Panc1 (cell line): ENCODE results near the gene LRRC8B. TPM values are rescaled to one million over a fixed set of nuclear protein-coding genes. Genes with fewer than 3 reads are reported as not detected.

Experiments used
- ATAC-seq: fragments of 200-7000 bp; cut with Tn5 transposase; 2 replicates; pipeline ENCODE4 v1.9.1; 2020; ENCODE audit warnings: mild to moderate bottlenecking, moderate library complexity
- BruUV-seq: library from RNA; stranded (reverse); fragments of 400-500 nt; replicated peaks from 2 replicates; lab custom pipeline; 2021; lab: Mats Ljungman, UMichigan
- CTCF ChIA-PET: fragments of 300-600 bp; sonication (Branson Sonifier 250); formaldehyde crosslinking; loops from one replicate; lab custom pipeline; 2022; ENCODE audit warnings: antibody characterized with exemption; lab: Charles Lee
- POLR2A ChIA-PET: fragments of 300-600 bp; sonication (Branson Sonifier 250); formaldehyde crosslinking; loops from one replicate; lab custom pipeline; 2022; ENCODE audit warnings: antibody characterized with exemption; lab: Charles Lee
- DNase-seq: peaks from one replicate; pipeline ENCODE4 v3.0.0-alpha.2; 2010; ENCODE audit warnings: low read depth, low spot score
- H3K27ac ChIP-seq: 2 replicates; pipeline ENCODE4 v1.5.1; 2011; ENCODE audit warnings: mild to moderate bottlenecking, low read length, inconsistent platforms
- H3K27me3 ChIP-seq: fragments of 200-500 bp; sonication (Bioruptor generic); 2 replicates; pipeline ENCODE4 v1.6.0; 2014; ENCODE audit warnings: low read length, inconsistent platforms; ENCODE audit not compliant: control insufficient read depth, insufficient read depth
- H3K36me3 ChIP-seq: fragments of 200-500 bp; sonication (Bioruptor generic); 2 replicates; pipeline ENCODE4 v1.5.1; 2014; ENCODE audit warnings: inconsistent platforms, mild to moderate bottlenecking, low read length, moderate library complexity; ENCODE audit not compliant: control insufficient read depth, insufficient read depth
- H3K4me1 ChIP-seq: 2 replicates; pipeline ENCODE4 v1.5.1; 2011; ENCODE audit warnings: inconsistent platforms, mild to moderate bottlenecking, low read length, moderate library complexity; ENCODE audit not compliant: control insufficient read depth, insufficient read depth
- H3K4me3 ChIP-seq, 2 experiments: 2 replicates each; pipeline ENCODE4 v1.5.1; 2011 to 2012; ENCODE audit warnings: low read depth in 2 of 2, low read length in 2 of 2, mild to moderate bottlenecking in 2 of 2, inconsistent platforms in 1 of 2, moderate library complexity in 1 of 2
- H3K9me3 ChIP-seq: fragments of 200-500 bp; sonication (Bioruptor generic); 2 replicates; pipeline ENCODE4 v1.5.1; 2014; ENCODE audit warnings: low read depth, mild to moderate bottlenecking, inconsistent platforms, low read length, moderate library complexity; ENCODE audit not compliant: control insufficient read depth, insufficient read depth
- CTCF ChIP-seq: fragments of 450-650 bp; IDR thresholded peaks from 2 replicates; pipeline ENCODE4 v1.5.1; 2017; ENCODE audit warnings: mild to moderate bottlenecking
- POLR2AphosphoS5 ChIP-seq: IDR thresholded peaks from 2 replicates; pipeline ENCODE4 v1.6.1; 2012; ENCODE audit warnings: mild to moderate bottlenecking, low read depth, low read length, moderate library complexity
- REST ChIP-seq, 2 experiments: IDR thresholded peaks; 2 replicates each; pipeline ENCODE4 v1.6.1; 2011 to 2012; ENCODE audit warnings: low read depth in 2 of 2, control low read depth in 1 of 2, low read length in 1 of 2, mild to moderate bottlenecking in 1 of 2, moderate library complexity in 1 of 2; ENCODE audit not compliant: insufficient read depth in 1 of 2
- SIN3A ChIP-seq: IDR thresholded peaks from 2 replicates; pipeline ENCODE4 v1.6.1; 2012; ENCODE audit warnings: low read depth, mild to moderate bottlenecking, low read length, moderate library complexity, borderline replicate concordance; ENCODE audit not compliant: insufficient read depth
- TCF7L2 ChIP-seq: IDR thresholded peaks from 2 replicates; pipeline ENCODE4 v1.6.1; 2011; ENCODE audit warnings: mild to moderate bottlenecking, low read depth, low read length, inconsistent platforms
- in situ Hi-C: cut with HindIII; loops from 2 replicates; pipeline ENCODE4 v1.10.0; 2016; ENCODE audit warnings: low sequenced_read_pairs, low pct_unique_long_range_greater_than_20kb
- intact Hi-C: fragments of 100-400 bp; cut with micrococcal nuclease; formaldehyde crosslinking; loops from one replicate; pipeline ENCODE4 v1.10.0; 2022; ENCODE audit not compliant: unreplicated experiment
- total RNA-seq: library from RNA; stranded (reverse); gene quantifications from one replicate; pipeline ENCODE4 v1.2.1, GENCODE V29; 2021; ENCODE audit not compliant: unreplicated experiment

LRRC8B gene
- total RNA-seq, 1 experiment from 2014 or later: 27.3 TPM

DNA sequence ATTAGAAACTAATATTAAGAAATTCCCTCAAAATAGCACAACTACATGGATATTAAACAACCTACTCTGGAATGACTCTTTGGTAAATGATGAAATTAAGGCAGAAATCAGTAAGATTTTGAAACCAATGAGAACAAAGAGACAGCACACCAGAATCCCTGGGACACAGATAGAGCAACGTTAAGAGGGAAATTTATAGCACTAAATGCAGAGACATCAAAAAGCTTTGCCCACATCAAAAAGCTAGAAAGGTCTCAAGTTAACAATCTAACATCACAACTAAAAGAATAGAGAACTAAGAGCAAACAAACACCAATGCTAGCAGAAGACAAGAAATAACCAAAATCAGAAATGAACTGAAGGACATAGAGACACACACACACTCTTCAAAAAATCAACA is 48.6 kb upstream of the LRRC8B start:
- POLR2A ChIA-PET: no interaction called here
- Histone ChIP-seq H3K36me3 (no peaks in the 10 kb centered on the region), H3K4me1 (no peaks in the 10 kb centered on the region), H3K9me3 (no peaks in the 10 kb centered on the region), H3K27me3 (peaks cover 3% of the 10 kb centered on the region; the same call in 1 of the 2 replicates), H3K27ac (no peak overlapping the region), H3K4me3 (no peak overlapping the region)
- no peak for TF ChIP-seq SIN3A
- TF ChIP-seq REST (IDR thresholded peaks at IDR 0.05; ENCODE audit: insufficient read depth in 1 of 2, low read depth in 2 of 2, low read length in 1 of 2): no peak
- no peak for TF ChIP-seq CTCF
- no peak for TF ChIP-seq TCF7L2
- TF ChIP-seq POLR2AphosphoS5: no peak
- ATAC-seq (no peak), DNase-seq (no peak)
- in situ Hi-C loops (no loop called here), intact Hi-C loops (no loop called here)
- no TSS peak for BruUV-seq
- CTCF ChIA-PET: no interaction called here

- peak; percentile 98 for ATAC-seq
- BruUV-seq: no TSS peak
- in situ Hi-C loops: no loop called here
- ChIA-PET CTCF (interaction anchor here (0.6 to 2.3 kb wide), 8 partner anchors 15 to 510 kb away, joined by 3 to 16 read pairs (median 3); no protein-coding TSS in a partner anchor), POLR2A (no interaction called here)
- H3K27ac ChIP-seq: no peak overlapping the region
- DNase-seq: peak; percentile 69
- H3K36me3 ChIP-seq: no peaks in the 10 kb centered on the region
- no peaks in the 10 kb centered on the region for H3K4me1 ChIP-seq
- H3K4me3 ChIP-seq: no peak overlapping the region
- H3K9me3 ChIP-seq: no peaks in the 10 kb centered on the region
- TF ChIP-seq CTCF (peak; percentile 88), REST (IDR thresholded peaks at IDR 0.05; ENCODE audit: insufficient read depth in 1 of 2, low read depth in 2 of 2, low read length in 1 of 2) (no peak)
- peaks cover 8% of the 10 kb centered on the region; the same call in 1 of the 2 replicates for H3K27me3 ChIP-seq
- intact Hi-C loops: loop anchor here (1.0 kb wide), 2 partner anchors 116 to 280 kb away; no protein-coding TSS in a partner anchor
These were observed 41.4 kb upstream of the LRRC8B start for GRCh38 chr1:89483010-89483756.
